Activated CD4-positive, CD25-positive, alpha-beta regulatory T cell (primary cell): ENCODE measurements around the gene ADAMTS14.
"Not testable (repeated sequence)": the region's sequence is repeated elsewhere in the genome, so short reads cannot be mapped to it uniquely, and the experiment has no call there.

ENCODE experiments used
- DNase-seq, 4 experiments: peaks; one replicate each; lab custom pipeline; 2025; lab: John Stamatoyannopoulos, UW

The ADAMTS14 gene, protein sequence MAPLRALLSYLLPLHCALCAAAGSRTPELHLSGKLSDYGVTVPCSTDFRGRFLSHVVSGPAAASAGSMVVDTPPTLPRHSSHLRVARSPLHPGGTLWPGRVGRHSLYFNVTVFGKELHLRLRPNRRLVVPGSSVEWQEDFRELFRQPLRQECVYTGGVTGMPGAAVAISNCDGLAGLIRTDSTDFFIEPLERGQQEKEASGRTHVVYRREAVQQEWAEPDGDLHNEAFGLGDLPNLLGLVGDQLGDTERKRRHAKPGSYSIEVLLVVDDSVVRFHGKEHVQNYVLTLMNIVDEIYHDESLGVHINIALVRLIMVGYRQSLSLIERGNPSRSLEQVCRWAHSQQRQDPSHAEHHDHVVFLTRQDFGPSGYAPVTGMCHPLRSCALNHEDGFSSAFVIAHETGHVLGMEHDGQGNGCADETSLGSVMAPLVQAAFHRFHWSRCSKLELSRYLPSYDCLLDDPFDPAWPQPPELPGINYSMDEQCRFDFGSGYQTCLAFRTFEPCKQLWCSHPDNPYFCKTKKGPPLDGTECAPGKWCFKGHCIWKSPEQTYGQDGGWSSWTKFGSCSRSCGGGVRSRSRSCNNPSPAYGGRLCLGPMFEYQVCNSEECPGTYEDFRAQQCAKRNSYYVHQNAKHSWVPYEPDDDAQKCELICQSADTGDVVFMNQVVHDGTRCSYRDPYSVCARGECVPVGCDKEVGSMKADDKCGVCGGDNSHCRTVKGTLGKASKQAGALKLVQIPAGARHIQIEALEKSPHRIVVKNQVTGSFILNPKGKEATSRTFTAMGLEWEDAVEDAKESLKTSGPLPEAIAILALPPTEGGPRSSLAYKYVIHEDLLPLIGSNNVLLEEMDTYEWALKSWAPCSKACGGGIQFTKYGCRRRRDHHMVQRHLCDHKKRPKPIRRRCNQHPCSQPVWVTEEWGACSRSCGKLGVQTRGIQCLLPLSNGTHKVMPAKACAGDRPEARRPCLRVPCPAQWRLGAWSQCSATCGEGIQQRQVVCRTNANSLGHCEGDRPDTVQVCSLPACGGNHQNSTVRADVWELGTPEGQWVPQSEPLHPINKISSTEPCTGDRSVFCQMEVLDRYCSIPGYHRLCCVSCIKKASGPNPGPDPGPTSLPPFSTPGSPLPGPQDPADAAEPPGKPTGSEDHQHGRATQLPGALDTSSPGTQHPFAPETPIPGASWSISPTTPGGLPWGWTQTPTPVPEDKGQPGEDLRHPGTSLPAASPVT

DNA sequence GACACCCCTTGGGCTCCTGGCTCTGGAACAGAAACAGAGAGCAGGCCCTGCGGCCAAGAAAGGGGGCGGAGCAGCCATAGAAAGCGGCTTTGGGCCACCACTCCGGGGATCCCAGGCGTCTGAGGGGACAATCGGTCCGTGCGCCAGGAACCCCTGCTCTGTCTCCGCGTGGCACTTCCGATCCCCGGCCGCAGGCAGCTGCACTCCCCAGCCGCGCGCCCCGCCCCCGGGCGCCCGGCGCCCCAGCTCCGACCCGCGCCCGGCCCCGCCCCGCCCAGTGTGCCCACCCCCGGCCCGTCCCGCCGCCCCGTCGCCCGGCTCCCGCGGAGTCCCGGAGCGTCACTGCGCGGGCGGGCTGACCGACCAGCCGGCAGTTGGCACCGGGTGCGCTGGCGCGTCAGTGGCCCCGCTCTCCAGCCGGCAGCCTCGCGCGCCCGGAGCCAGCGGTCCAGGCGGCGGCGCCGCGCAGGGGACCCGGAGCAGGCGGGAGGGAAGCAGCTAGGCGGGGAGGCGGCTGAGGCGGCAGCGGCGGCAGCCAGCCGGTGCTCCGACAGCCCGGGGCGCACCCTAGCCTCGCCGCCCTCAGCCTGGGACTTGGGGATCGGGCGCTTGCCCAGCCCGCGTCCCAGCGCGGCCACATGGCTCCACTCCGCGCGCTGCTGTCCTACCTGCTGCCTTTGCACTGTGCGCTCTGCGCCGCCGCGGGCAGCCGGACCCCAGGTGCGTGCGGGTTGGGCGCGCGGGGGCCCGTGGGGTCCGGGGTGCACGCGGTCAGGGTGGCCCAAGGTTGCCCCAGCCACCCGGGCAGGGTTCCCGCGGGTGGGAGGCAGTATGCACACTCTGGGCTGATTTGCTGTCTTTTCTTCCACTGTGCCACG lies at the start of gene ADAMTS14:
TSS of gene ADAMTS14 (plus strand) at position 342 of the 878 bp plus-strand sequence. CDS start at position 639, 297 bp downstream.
- DNase-seq = no peak

DNA sequence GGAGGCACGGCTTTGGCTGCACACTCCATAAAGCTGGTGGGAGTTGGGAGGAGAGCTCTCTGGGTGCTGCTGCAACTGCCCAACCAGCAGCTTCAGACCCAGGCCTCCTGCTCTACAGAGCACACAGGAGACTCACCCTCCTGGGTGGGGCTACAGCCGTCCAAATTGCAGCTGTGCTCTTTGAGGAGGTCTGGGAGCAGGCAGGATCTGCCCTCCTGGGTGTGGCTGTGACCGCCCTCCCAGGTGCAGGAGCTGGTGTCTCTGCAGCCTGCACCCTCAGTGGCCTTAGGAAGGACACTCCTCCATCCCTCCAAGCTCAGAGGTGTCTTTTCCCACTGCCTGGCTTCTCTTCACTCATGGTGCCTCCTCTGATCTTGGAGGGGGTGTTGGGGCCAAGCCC lies 49.8 kb upstream of the ADAMTS14 start:
- DNase-seq = no peak

DNA sequence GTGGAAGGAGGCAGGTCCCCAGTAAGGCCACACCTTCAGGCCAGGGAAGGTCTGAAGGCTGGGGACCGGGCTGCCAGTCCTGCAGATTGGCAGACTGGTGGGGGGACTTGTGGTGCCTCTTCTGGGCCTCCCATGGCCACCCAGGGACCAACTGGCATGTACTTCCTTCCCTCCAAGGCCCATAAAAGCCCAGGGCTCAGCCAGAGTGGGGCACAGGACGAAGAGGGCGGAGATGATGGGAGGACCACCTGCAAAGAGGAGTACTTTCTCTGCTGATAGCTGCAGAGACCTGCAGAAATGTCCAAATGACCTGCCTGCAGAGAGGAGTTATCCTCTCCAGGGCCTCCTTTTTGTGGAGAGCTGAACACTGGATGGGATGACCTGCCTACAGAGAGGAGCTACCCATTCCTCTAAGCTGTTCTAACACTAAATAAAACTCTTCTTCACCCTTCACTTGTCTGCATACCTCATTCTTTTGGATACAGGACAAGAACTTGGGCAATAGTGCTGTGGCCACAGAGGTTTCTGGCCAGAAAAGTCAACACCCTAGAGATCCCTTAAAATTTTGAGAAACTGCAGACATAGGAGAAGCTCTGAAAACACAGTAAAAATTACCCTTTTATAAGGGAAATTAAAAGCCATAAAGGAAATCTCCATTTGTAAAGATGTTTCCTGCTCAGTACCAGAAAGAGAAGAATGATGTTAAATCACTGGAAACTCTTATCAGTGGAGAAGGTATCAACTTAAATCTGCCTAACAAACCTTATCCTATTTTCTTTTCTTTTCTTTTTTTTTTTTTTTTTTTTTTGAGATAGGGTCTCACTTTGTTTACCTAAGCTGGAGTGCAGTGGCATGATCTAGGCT lies 49.1 kb upstream of the ADAMTS14 start:
- no peak for DNase-seq

DNA sequence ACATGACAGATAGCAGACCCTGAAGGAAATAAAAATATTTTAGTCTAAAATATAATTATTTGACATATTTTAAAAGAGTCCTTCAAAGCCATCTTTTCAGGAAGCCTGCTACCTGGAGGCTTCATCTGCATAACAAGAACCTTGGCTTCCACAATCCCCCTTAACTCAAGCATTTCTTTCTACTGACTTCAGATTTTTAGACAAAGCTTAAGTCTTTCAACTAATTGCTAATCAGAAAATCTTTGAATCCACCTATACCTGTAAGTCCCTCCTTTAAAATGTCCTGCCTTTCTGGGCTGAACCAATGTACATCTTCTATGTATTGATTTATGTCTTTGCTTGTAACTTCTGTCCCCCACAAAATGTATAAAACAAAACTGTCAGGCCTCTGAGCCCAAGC lies 46.2 kb upstream of the ADAMTS14 start:
- DNase-seq = no peak

DNA sequence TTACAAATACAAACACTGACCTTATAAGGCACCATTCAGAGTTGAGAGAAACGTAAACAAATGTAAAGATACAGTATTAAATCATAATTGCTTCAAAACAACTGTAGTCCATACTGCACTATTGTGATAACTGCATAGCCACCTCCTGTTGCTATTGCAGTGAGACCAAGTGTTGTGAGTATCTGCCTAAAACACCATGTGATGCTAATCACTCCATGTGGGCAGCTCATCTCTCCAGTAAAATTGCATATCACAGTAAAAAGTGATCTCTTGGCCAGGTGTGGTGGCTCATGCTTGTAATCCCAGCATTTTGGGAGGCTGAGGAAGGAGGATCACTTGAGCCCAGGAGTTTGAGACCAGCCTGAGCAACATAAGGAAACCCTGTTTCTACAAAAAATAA lies 43.0 kb upstream of the ADAMTS14 start:
- no peak for DNase-seq

DNA sequence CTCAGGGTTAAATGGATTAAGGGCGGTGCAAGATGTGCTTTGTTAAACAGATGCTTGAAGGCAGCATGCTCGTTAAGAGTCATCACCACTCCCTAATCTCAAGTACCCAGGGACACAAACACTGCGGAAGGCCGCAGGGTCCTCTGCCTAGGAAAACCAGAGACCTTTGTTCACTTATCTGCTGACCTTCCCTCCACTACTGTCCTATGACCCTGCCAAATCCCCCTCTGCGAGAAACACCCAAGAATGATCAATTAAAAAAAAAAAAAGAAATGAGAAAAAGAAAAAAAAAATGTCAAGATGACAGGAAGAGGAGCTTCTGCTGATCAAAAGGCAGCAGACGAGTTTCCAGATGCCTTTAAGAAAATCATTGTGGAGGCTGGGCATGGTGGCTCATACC lies 40.6 kb upstream of the ADAMTS14 start:
- not testable (repeated sequence) for DNase-seq

DNA sequence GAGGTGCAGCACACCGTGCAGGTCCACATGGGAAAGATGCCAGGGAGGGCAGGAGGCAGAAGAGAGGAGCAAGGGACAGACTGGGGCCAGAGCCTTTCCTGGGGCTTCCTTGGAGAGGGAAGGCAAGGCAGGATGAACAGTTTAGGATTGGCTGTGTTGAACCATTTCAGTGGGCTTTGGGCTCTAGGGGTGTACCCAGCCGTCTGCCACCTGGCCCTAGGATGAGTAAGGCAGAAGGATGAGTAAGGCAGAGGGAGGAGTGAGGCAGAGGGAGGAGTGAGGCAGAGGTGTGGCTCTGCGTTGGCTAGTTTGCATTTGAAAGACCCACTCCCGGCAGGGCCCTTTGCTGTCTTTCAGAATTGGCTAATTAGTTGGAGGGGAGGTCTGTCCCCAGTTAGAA lies 38.3 kb upstream of the ADAMTS14 start:
- DNase-seq = no peak

DNA sequence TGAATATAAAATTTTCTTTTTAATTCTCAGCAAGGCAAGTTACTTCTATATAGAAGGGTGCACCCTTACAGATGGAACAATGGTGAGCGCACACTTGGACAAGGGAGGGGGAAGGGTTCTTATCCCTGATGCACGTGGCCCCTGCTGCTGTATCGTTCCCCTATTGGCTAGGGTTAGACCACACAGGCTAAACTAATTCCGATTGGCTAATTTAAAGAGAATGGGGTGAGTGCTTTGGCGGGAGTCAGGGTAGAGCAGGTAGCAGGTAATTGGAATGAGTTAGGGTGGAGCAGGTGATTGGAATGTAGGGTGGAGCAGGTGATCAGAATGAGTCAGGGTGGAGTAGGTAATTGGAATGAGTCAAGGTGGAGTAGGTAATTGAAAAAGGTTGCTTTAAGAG lies 37.8 kb upstream of the ADAMTS14 start:
- DNase-seq = not testable (repeated sequence)

DNA sequence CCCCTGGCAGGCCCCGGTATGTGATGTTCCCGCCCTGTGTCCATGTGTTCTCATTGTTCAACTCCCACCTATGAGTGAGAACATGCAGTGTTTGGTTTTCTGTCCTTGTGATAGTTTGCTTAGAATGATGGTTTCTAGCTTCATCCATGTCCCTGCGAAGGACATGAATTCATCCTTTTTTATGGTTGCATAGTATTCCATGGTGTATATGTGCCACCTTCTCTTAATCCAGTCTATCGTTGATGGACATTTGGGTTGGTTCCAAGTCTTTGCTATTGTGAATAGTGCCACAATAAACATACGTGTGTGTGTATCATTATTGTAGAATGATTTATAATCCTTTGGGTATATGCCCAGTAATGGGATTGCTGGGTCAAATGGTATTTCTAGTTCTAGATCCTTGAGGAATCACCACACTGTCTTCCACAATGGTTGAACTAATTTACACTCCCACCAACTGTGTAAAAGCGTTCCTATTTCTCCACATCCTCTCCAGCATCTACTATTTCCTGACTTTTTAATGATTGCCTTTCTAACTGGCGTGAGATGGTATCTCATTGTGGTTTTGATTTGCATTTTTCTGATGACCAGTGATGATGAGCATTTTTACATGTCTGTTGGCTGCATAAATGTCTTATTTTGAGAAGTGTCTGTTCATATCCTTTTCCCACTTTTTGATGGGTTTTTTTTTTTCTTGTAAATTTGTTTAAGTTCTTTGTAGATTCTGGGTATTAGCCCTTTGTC lies 32.5 kb upstream of the ADAMTS14 start:
- not testable (repeated sequence) for DNase-seq

DNA sequence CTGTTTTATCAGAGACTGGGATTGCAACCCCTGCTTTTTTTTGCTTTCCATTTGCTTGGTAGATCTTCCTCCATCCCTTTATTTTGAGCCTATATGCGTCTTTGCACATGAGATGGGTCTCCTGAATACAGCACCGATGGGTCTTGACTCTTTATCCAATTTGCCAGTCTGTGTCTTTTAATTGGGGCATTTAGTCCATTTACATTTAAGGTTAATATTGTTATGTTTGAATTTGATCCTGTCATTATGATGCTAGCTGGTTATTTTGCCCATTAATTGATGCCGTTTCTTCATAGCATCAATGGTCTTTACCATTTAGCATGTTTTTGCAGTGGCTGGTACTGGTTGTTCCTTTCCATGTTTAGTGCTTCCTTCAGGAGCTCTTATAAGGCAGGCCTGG lies 29.0 kb upstream of the ADAMTS14 start:
- not testable (repeated sequence) for DNase-seq

DNA sequence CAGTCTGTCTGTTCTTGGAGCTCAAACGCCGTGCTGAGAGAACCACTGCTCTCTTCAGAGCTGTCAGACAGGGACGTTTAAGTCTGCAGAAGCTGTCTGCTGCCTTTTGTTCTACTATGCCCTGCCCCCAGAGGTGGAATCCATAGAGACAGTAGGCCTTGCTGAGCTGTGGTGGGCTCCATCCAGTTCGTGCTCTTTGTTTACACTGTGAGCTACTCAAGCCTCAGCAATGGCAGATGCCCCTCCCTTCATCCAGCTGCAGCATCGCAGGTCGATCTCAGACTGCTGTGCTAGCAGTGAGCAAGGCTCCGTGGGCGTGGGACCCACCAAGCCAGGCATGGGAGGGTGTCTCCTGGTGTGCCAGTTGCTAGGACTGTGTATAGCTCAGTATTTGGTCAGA lies 27.3 kb upstream of the ADAMTS14 start:
- not testable (repeated sequence) for DNase-seq

DNA sequence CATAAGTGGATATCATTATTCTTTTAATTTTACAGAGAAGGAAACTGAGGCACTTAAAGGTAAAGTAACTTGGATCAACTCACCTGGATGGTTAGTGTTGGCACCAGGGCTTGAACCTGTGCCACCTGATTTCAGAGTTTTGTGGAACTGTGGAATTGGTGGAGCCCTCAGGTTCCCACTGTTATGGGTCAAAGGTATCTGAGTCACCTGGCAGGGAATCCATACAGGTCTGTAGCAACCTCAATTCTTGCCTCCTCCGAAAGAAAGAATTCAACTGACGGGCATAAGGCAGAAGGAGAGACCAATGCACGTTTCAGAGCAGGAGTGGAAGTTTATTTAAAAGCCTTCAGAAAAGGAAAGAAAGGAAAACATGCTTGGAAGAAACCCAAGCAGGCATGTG lies 25.2 kb upstream of the ADAMTS14 start:
- DNase-seq = no peak

DNA sequence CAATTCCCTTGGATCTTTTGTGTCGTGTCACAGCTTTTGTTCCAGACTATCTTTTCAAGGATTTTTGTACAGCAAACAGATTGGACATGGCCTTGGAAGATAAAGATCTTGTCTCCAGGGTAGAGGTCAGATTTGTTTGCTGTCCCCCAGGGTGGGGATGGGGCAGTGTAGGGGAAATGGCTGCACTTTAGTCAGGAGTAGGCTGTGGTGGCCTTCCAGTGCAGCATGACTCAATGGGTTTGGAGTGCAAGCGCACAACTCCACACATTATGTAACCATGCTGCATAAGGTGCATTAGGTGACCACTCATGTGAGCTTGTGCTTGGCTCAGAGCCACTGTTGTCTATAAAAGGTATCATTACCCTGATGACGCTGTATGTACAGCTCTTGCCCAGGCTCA lies 23.9 kb upstream of the ADAMTS14 start:
- DNase-seq = no peak

DNA sequence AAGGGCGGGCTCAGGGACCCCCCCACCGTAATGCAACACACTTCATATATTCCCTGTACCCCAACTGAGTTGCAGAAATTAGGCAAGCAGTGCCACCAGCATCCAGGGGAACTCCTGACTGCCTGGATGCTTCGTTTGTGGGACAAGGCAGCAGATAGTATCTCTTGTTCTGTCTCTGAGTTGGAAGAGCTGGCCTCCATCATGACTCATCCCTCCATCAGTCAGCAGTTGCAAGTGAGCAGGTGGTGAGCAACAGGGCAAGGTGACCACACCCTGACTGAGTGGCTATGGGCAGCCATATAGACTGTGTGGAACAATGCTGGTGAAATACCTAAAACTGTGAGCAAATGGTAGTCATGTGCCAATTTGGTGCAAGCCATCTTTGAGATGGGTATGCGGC lies 22.8 kb upstream of the ADAMTS14 start:
- no peak for DNase-seq

DNA sequence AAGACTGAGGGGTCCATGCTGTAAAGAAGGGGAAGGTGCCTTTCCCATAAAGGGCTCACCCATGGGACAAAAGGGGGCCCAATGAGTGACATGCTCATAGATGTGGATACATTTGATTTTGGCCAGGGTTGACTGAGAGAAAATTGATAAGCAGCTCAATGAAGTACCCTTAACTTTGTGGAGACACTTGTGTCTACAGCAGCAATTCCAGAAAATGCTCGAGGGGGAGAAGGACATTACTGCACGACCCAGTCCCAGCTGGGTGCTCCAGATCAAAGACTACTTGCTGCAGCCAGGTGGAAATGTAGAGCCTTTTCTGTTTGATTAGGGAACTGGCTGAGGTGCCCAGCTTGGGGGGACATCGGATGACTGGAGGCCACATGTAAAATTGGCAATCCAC lies 22.2 kb upstream of the ADAMTS14 start:
- no peak for DNase-seq

DNA sequence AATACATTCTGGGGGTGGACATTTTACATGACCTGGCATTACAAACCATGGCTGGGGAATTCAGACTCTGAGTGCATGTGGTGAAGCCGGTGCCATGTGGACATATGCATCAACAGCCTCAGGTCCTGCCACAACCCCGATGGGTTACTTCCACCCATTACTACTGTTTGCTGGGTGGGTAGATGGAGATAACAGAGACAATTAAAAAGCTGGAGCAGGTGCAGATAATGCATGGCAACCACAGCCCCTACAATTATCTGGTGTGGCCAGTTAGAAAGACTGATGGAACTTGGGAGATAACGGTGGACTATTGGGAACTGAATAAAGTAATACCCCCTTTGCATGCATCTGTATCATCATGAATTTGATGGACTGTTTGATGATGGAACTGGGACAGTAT lies 21.6 kb upstream of the ADAMTS14 start:
- DNase-seq = no peak

DNA sequence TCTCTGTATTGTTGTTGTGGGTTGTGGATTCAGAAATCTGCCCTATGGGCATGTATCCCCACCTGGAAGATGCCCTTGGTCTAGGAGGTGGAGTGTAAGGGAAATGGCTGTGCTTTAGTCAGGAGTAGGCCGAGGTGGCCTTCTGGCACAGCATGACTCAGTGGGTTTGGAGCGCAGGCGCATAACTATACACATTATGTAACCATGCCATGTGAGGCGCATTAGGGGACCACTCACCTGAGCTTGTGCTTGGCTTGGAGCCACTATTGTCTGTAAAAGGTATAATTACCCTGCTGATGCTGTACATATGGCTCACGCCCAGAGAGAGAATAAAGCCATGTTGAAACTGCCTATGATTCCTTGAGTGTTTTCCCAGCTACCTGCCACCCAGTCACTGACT lies 20.6 kb upstream of the ADAMTS14 start:
- no peak for DNase-seq

DNA sequence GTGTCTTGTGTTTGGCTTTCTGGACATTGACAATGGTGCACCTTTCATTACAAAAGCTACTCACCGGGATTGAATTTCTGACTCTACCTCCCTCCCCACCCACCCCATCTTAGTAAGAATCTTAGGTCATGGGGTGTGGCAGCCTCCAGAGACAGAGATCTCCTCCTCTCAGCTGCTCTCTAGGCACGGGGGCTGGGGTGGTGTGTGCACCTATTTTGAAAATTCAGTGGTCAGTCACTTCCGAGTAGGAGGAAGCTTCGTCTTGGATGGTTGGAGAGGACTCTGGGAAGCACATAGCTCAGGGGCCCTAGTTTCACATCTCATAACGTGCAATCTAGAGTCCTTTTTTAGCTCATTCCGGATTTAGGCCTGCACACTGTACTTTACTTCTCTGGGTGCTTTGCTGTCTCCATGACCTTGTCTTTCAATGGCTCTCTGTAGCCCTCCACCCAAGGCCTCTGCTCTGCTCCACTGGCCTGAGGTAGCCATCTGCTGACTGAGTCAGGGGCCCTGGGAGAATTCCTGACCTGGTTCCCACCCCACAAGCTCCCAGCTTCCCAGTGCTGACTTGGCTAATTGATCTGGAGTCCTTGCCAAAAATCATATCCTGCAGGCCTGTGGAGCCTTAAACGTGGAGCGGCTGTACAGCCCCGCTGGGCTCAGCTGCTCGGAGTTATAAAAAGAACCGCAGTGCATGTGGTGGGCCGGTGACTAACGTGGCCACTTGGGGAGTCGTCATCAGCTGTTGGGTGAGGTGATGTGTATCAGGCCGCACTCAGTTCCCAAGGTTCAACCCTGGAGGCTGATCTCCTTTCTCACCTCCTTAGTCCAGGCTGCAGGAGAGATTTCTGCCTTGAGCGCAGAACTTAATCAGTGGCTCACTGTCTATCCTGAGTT lies 19.3 kb upstream of the ADAMTS14 start:
- DNase-seq = no peak

DNA sequence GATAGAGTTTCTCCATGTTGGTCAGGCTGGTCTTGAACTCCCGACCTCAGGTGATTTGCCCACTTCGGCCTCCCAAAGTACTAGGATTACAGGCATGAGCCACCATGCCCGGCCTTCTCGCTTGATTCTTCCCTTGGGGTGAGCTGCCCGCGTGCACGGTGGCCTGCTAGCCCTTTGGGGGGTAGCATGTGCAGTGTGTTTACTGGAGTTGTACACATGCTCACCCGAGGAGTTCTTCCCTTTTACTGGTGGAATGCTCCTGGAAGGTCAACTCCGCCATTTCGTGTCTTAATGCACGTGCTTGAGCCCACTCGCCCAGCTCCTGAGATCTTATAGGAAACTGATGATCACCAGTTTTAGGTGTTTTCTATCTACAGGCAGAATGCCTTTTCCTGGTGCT lies 17.0 kb upstream of the ADAMTS14 start:
- DNase-seq = no peak
